GM21447 (cell line): Measurements from ENCODE around the gene BLTP3A.

Source experiments
- ATAC-seq: cut with Tn5 transposase; IDR thresholded peaks from one replicate; pipeline ENCODE4 v1.9.1; 2021; ENCODE audit not compliant: unreplicated experiment

The BLTP3A gene

DNA sequence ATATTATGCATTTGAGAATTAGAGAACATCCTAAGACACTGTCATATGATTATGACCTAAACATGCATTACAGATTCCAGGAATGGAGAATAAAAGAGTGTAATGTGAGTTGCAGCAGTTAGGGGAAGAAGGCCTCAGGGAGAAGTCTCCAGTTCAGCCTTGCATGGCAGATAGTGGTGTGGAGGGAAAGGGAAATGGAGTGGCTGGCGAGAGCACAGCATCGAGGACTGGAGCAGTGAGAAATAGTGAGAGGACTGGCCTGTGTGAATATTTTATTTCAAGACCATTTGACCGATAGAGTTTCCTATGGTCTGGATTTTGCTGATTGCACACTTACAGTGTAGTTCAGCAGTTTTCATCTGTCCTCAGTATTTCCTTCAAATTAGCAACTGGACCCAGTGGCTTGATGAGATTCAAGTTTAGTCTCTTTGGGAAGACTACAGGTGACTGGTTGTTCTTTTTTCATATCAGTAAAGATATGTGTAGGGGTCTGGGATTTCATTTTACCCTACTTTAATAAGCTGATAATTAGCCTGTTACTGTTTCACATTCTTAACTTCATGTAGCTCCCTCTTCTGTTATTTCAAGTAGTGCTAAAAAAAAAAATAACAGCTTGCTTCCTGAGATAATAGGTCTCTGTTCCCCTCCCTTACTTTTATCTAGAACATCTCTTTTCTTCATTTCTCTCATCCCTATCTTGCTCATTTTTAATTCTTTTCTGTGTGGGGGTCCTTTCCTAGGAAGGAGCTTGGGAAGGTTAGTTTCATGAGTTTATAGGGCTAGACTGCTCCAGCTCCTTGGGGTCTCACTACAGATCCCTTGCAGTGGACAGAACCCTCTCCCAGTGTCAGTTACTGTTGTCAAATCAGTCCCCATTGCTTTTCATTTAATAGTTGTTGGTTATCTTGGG is 27.9 kb downstream of the BLTP3A start:
- ATAC-seq = no peak

DNA sequence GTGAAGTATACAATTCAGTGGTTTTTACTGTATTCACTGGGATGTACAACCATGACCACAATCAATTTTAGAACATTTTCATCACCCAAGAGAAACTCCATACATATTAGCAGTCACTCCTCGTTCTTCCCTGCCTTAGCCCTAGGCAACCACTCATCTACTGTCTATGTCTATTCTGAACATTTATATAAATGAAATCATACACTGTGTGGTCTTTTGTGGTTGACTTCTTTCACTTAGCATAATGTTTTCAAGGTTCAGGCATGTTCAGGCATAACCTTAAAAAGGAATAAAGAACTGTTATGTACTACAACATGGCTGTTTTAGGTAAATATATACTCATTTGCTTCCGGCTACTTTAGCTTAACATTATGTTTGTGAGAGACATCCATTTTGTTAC is 37.3 kb downstream of the BLTP3A start:
- ATAC-seq = no peak

DNA sequence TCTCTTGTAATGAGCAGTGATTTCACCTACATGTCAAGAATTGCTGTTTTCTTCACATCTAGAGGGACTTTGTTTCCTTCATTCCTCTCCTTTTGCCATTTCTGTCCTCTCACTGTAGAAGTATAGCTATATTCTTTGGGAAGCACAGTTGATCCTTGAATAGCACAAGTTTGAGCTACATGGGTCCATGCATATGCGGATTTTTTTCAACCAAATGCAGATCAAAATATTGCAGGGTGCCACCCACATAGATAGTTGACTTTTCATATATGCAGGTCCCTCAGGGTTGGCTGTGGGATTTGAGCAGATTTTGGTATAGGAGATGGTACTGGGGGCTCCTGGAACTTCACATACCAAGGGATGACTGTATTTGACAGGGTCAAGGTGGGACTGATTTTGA is 41.1 kb downstream of the BLTP3A start:
- no peak for ATAC-seq

DNA sequence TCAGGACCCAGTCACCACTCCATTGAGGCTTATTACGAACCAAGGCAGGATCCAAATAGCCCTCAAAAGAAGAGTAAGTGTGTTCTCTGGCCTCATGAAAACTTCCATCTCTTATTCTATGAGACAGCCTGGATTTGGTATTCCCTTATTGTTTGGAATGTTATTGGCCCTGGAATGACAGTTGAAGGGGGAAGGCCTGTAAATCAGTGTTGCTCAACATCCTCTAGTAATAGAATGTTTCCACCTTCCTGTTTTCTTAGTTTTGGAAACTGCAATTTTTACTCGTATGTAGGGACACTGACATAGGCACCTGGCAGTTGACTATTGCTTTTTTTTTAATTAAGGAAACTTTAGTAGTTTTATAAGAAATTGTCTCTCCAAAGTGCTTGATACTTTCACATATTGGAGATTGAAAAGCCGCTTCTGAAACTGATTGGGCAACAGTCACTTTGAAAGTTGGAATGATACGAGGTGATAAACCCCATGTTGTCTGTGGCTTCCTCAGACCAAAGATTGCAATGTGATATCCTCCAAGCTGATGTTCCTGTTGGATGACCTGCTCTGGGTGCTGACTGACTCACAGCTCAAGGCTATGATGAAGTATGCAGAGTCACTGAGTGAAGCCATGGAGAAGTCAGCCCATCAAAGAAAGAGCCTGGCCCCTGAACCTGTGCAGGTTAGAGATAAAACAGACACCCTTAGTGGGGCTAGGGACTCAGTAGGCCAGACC is 43.1 kb downstream of the BLTP3A start:
- no peak for ATAC-seq

DNA sequence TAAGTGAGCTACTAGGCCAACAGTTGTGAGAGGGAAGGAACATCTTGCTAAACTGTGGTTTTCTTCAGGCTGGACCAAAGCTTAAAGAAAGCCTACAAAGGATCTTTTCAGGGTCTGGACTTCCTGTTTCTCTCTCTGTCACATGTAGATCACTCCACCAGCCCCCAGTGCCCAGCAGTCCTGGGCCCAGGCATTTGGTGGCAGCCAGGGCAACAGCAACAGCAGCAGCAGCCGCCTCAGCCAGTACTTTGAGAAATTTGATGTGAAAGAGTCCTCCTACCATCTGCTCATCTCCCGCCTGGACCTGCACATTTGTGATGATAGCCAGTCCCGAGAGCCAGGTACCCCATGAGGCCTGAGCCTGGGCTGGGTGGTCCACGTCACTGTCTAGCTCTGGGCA is 44.1 kb downstream of the BLTP3A start:
- no peak for ATAC-seq

DNA sequence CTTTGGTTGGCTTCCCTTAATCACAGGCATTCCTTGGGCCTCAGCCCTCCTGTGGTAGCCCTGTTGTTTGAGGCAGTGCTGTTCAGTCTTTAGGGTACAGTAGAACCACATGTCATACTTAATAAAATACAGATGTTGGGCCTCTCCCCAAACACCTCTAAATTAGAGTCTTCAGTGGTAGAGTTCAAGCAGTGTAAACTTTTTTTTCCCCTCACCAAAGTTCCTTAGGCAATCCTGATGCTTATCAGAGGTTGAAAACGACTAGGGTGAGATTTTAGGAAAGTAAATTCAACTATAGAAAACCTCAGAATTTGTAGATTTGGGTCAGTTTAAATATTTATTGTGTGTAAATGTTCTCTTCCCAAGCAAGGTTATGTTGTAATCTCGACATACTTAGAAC is 44.6 kb downstream of the BLTP3A start:
- ATAC-seq = no peak

DNA sequence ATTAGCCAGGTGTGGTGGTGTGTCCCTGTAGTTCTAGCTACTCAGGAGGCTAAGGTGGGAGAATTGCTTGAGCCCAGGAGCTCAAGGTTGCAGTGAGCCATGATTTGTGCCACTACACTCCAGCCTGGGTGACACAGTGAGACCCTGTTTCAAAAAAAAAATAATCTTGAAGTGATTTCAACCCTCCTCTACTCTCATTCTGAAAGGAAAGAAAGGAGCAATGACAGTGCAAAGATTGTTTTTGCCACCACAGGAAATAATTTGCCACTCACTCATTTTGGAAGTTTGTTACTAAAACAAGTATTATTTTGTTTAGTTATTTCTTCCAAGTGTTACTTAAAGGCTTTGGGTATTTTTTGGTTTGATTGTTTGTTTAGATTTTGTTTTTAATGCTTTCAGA is 45.6 kb downstream of the BLTP3A start:
- ATAC-seq = no peak

DNA sequence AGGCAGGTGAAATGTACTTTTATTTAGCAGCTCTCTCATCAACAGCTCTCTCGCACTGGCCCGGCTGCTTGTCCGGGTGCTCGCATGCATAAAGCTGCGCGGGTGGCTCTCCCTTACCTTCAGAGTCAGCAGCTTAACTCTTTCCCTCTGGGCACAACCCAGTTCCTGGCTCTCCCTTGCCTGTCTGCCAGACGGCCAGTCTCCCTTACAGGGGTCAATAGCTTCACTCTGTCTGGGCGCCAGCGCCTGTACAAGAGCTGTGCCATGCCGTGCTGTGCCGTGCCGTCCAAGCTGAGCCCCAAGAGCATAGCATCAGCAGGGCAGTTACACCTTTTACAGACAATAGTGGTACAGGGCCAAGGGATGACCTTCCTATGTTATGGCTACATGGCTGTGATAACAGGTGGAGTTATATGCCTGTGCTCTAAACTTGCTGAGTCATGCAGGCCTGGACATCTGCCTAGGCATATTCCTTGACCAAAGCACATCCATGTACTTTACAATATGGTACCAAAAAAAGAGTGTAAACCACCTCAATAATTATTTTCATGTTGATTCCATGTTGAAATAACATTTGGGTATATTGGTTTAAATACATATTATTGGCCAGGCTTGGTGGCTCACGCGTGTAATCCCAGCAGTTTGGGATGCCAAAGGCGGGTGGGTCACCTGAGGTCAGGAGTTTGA is 47.9 kb downstream of the BLTP3A start:
- ATAC-seq = no peak
